ENCODE results near the gene TRMT44. TPM values are rescaled to one million over a fixed set of nuclear protein-coding genes. Genes with fewer than 3 reads are reported as not detected.

The TRMT44 gene
- total and polyA plus RNA-seq, 2 of the 13 experiments (the other 11 are each of a cell fraction or from before 2014, with no cell fraction given) = 5.8 to 8.6 TPM

- TF ChIP-seq ZBTB40 (IDR thresholded peaks at IDR 0.05) = no peak
- no peak for TF ChIP-seq ZBTB40 (CRISPR knock-in tag; IDR thresholded peaks at IDR 0.05)
- TF ChIP-seq ZNF431 (CRISPR knock-in tag; IDR thresholded peaks at IDR 0.05; ENCODE audit: borderline replicate concordance, low read depth) = no peak
- no peak for TF ChIP-seq KDM5B (CRISPR knock-in tag; IDR thresholded peaks at IDR 0.05; ENCODE audit: borderline replicate concordance)
Observed at GRCh38 chr4:8414377-8414776, 26.2 kb upstream of the TRMT44 start (continued).
